Ectodermal cell (in vitro differentiated cells): Measurements from ENCODE around the gene ZBTB17.
"Not testable (repeated sequence)": the region's sequence is repeated elsewhere in the genome, so short reads cannot be mapped to it uniquely, and the experiment has no call there.

Source experiments
- H3K27ac ChIP-seq: 2 replicates; pipeline ENCODE4 v1.7.0; 2013; ENCODE audit warnings: mild to moderate bottlenecking, low read depth, low read length; ENCODE audit not compliant: insufficient read depth, poor library complexity, severe bottlenecking
- H3K27me3 ChIP-seq: 2 replicates; pipeline ENCODE4 v1.7.0; 2013; ENCODE audit warnings: mild to moderate bottlenecking, low read length; ENCODE audit not compliant: insufficient read depth, control insufficient read depth, poor library complexity, severe bottlenecking
- H3K36me3 ChIP-seq: one replicate; pipeline ENCODE4 v1.7.0; 2013; ENCODE audit warnings: low read length; ENCODE audit not compliant: control insufficient read depth, insufficient read depth
- H3K4me1 ChIP-seq: one replicate; pipeline ENCODE4 v1.7.0; 2013; ENCODE audit warnings: low read length; ENCODE audit not compliant: control insufficient read depth, insufficient read depth
- H3K4me3 ChIP-seq: 2 replicates; pipeline ENCODE4 v1.7.0; 2013; ENCODE audit warnings: low read depth, low read length, control low read depth; ENCODE audit not compliant: insufficient read depth
- H3K9me3 ChIP-seq: 2 replicates; pipeline ENCODE4 v1.7.0; 2013; ENCODE audit warnings: mild to moderate bottlenecking, low read length, moderate library complexity; ENCODE audit not compliant: control insufficient read depth
- WGBS, 2 experiments: methylation state at CpG; one replicate each; pipeline ENCODE4 v1.1.7; 2013; ENCODE audit warnings: missing lambda C conversion rate in 2 of 2; 5-methylcytosine and 5-hydroxymethylcytosine counted together

The ZBTB17 gene

GRCh38 chr1:16011936-16012589 lies 36.2 kb upstream of the ZBTB17 start:
- Histone ChIP-seq H3K9me3 (no peaks in the 10 kb centered on the region), H3K27me3 (peaks cover 47% of the 10 kb centered on the region), H3K36me3 (no peaks in the 10 kb centered on the region), H3K27ac (no peak overlapping the region), H3K4me1 (peaks cover 8% of the 10 kb centered on the region), H3K4me3 (no peak overlapping the region)
- WGBS, 2 experiments = 89 to 93% methylated on average over 11 of the region's 11 CpGs

GRCh38 chr1:16010837-16011236 lies 34.9 kb upstream of the ZBTB17 start:
- no peak overlapping the region for H3K4me3 ChIP-seq
- peaks cover 8% of the 10 kb centered on the region for H3K4me1 ChIP-seq
- no peaks in the 10 kb centered on the region for H3K9me3 ChIP-seq
- no peaks in the 10 kb centered on the region for H3K36me3 ChIP-seq
- WGBS, 2 experiments = 91 to 94% methylated on average over 3 of the region's 3 CpGs
- peaks cover 60% of the 10 kb centered on the region for H3K27me3 ChIP-seq
- no peak overlapping the region for H3K27ac ChIP-seq

DNA sequence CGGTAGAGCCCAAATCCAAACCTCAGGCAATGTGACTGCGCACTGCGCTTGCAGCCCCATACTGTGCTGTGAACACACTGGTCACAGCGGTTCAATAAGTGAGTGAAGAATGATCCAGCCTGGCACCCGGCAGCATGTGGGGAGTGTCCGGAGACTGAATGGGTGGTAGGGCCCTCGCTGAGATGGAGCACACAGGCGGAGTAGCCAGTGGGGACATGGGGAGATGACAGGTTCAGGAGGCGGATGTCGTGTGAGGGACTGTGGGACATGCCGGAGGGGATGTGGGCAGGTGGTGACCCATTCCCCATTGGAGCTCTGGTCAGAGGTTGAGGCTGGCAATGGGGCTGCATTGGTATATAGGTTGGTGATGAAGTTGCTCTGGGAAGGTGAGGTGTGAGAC lies 33.8 kb upstream of the ZBTB17 start:
- H3K27ac ChIP-seq = no peak overlapping the region
- H3K27me3 ChIP-seq = peaks cover 71% of the 10 kb centered on the region
- H3K4me1 ChIP-seq = peaks cover 8% of the 10 kb centered on the region
- H3K36me3 ChIP-seq = no peaks in the 10 kb centered on the region
- H3K9me3 ChIP-seq = no peaks in the 10 kb centered on the region
- WGBS, 2 experiments = 92 to 95% methylated on average over 11 of the region's 11 CpGs
- H3K4me3 ChIP-seq = no peak overlapping the region

- Histone ChIP-seq H3K4me1 (peaks cover 8% of the 10 kb centered on the region), H3K36me3 (no peaks in the 10 kb centered on the region), H3K27me3 (peaks cover 71% of the 10 kb centered on the region), H3K27ac (no peak overlapping the region), H3K4me3 (no peak overlapping the region), H3K9me3 (no peaks in the 10 kb centered on the region)
- 1 to 3% methylated on average over 4 of the region's 4 CpGs for WGBS, 2 experiments
Observed at GRCh38 chr1:16009030-16009460, 33.1 kb upstream of the ZBTB17 start.

- Histone ChIP-seq H3K9me3 (no peaks in the 10 kb centered on the region), H3K4me3 (no peak overlapping the region), H3K27me3 (peaks cover 70% of the 10 kb centered on the region), H3K27ac (no peak overlapping the region), H3K36me3 (no peaks in the 10 kb centered on the region), H3K4me1 (peaks cover 7% of the 10 kb centered on the region)
- 85 to 86% methylated on average over 6 of the region's 6 CpGs for WGBS, 2 experiments
Observed at GRCh38 chr1:16007671-16008341, 31.9 kb upstream of the ZBTB17 start.

- Histone ChIP-seq H3K27me3 (peaks cover 70% of the 10 kb centered on the region), H3K4me1 (peaks cover 4% of the 10 kb centered on the region), H3K36me3 (no peaks in the 10 kb centered on the region), H3K4me3 (no peak overlapping the region), H3K27ac (no peak overlapping the region), H3K9me3 (no peaks in the 10 kb centered on the region)
- 73 to 78% methylated on average over 9 of the region's 9 CpGs for WGBS, 2 experiments
Observed at GRCh38 chr1:16006552-16007485, 30.9 kb upstream of the ZBTB17 start.

- WGBS, 2 experiments = 87 to 89% methylated on average over 11 of the region's 11 CpGs
- H3K27ac ChIP-seq = no peak overlapping the region
Observed at GRCh38 chr1:16006010-16006409, 30.1 kb upstream of the ZBTB17 start.

DNA sequence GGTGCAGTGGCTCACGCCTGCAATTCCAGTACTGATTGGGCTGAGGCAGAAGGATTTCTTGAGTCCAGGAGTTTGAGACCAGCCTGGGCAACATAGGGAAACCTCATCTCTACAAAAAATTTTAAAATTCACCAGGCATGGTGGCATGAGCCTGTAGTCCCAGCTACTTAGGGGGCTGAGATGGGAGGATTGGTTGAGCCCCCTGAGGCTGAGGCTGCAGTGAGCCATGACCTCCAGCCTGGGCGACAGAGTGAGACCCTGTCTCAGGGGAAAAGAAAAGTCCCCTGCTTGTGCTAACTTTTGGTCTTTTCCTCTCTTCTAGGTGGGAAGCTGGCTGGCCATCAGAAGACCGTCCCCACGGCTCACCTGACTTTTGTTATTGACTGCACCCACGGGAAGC lies 29.7 kb upstream of the ZBTB17 start:
- 88 to 92% methylated on average over 5 of the region's 5 CpGs for WGBS, 2 experiments

More at GRCh38 chr1:16006010-16006409, 30.1 kb upstream of the ZBTB17 start:
- H3K9me3 ChIP-seq = no peaks in the 10 kb centered on the region
- H3K36me3 ChIP-seq = no peaks in the 10 kb centered on the region
- H3K4me3 ChIP-seq = no peak overlapping the region
- H3K4me1 ChIP-seq = peaks cover 4% of the 10 kb centered on the region
- H3K27me3 ChIP-seq = peaks cover 71% of the 10 kb centered on the region

DNA sequence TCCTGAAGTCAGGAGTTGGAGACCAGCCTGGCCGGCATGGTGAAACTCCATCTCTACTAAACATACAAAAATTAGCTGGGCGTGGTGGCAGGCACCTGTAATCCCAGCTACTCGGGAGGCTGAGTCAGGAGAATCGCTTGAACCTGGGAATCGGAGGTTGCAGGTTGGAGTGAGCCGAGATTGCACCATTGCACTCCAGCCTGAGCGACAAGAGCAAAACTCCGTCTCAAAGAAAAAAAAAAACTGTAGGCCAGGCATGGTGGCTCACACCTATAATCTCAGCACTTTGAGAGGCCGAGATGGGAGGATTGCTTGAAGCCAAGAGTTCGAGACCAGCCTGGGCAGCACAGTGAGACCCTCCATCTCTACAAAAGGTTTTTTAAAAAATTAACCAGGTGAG lies 25.4 kb upstream of the ZBTB17 start:
- H3K9me3 ChIP-seq, H3K4me1 ChIP-seq, H3K36me3 ChIP-seq, H3K27ac ChIP-seq, H3K4me3 ChIP-seq: not testable (repeated sequence)
- H3K27me3 ChIP-seq = peaks cover 79% of the 10 kb centered on the region
- 90 to 94% methylated on average over 10 of the region's 10 CpGs for WGBS, 2 experiments

More for the DNA sequence above, 29.7 kb upstream of the ZBTB17 start:
- no peak overlapping the region for H3K4me3 ChIP-seq
- no peak overlapping the region for H3K27ac ChIP-seq
- peaks cover 4% of the 10 kb centered on the region for H3K4me1 ChIP-seq
- no peaks in the 10 kb centered on the region for H3K9me3 ChIP-seq
- H3K27me3 ChIP-seq = peaks cover 72% of the 10 kb centered on the region
- H3K36me3 ChIP-seq = no peaks in the 10 kb centered on the region

DNA sequence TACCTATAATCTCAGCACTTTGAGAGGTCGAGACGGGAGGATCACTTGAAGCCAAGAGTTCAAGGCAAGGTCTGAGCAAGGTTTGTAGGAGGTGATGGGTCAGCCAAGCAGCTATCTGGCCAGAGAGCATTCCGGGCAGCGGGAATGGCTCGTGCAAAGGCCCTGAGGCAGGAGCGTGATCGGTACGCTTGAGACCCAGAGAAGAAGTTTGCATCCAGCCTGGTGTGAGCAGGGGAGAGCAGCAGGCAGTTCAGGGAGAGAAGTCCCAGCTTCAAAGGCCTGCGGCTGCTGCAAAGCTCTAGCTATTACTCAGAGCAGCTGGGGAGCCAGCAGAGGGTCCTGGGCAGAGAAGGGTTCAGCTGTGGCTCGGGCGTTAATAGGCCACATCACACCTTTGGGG lies 23.0 kb upstream of the ZBTB17 start:
- H3K4me3 ChIP-seq = no peak overlapping the region
- H3K27ac ChIP-seq = no peak overlapping the region
- 91 to 94% methylated on average over 11 of the region's 11 CpGs for WGBS, 2 experiments
- H3K9me3 ChIP-seq = no peaks in the 10 kb centered on the region
- no peaks in the 10 kb centered on the region for H3K36me3 ChIP-seq
- H3K4me1 ChIP-seq = peaks cover 3% of the 10 kb centered on the region
- peaks cover 56% of the 10 kb centered on the region for H3K27me3 ChIP-seq
